HEK293T (cell line): ENCODE measurements around the gene RETN.

Experiments
- CTCF ChIA-PET: fragments of 350-600 bp; formaldehyde crosslinking; extraction: SDS; loops from one replicate; lab custom pipeline; 2021; ENCODE audit warnings: antibody characterized with exemption, inconsistent platforms; lab: Yijun Ruan, JAX
- POLR2A ChIA-PET: fragments of 350-600 bp; formaldehyde crosslinking; extraction: SDS; loops from one replicate; lab custom pipeline; 2020; ENCODE audit warnings: antibody characterized with exemption, inconsistent platforms; lab: Yijun Ruan, JAX
- DNase-seq: peaks from one replicate; pipeline ENCODE4 v3.0.0; 2012; ENCODE audit warnings: mixed read lengths; ENCODE audit errors: extremely low spot score
- ARNT ChIP-seq: fragments of 450-650 bp; IDR thresholded peaks from 2 replicates; pipeline ENCODE4 v1.6.1; 2017; ENCODE audit warnings: mild to moderate bottlenecking
- BHLHE40 ChIP-seq: fragments of 450-650 bp; IDR thresholded peaks from 2 replicates; pipeline ENCODE4 v1.6.1; 2016; ENCODE audit warnings: mild to moderate bottlenecking, moderate library complexity, borderline replicate concordance
- CTBP1 ChIP-seq: fragments of 450-650 bp; IDR thresholded peaks from 2 replicates; pipeline ENCODE4 v1.6.1; 2016; ENCODE audit warnings: borderline replicate concordance
- ELF4 ChIP-seq: fragments of 450-650 bp; IDR thresholded peaks from 2 replicates; pipeline ENCODE4 v1.6.1; 2017; ENCODE audit warnings: antibody characterized with exemption
- FOXA1 ChIP-seq: fragments of 450-650 bp; IDR thresholded peaks from 2 replicates; pipeline ENCODE4 v1.6.1; 2016; ENCODE audit warnings: mild to moderate bottlenecking
- FOXK2 ChIP-seq: fragments of 450-650 bp; IDR thresholded peaks from 2 replicates; pipeline ENCODE4 v1.6.1; 2016; ENCODE audit warnings: mild to moderate bottlenecking
- FOXM1 ChIP-seq: fragments of 450-650 bp; IDR thresholded peaks from 2 replicates; pipeline ENCODE4 v1.6.1; 2017; ENCODE audit warnings: mild to moderate bottlenecking, borderline replicate concordance
- HDGF ChIP-seq: fragments of 450-650 bp; IDR thresholded peaks from 2 replicates; pipeline ENCODE4 v1.6.1; 2017; ENCODE audit warnings: antibody characterized with exemption, borderline replicate concordance
- L3MBTL2 ChIP-seq: fragments of 450-650 bp; conservative IDR thresholded peaks from 2 replicates; pipeline ENCODE4 v1.6.1; 2016; ENCODE audit warnings: mild to moderate bottlenecking
- LEF1 ChIP-seq: fragments of 450-650 bp; IDR thresholded peaks from 2 replicates; pipeline ENCODE4 v1.6.1; 2017; ENCODE audit warnings: mild to moderate bottlenecking, borderline replicate concordance
- NFRKB ChIP-seq: fragments of 450-650 bp; IDR thresholded peaks from 2 replicates; pipeline ENCODE4 v1.6.1; 2016; ENCODE audit warnings: mild to moderate bottlenecking, moderate library complexity
- PKNOX1 ChIP-seq: fragments of 450-650 bp; IDR thresholded peaks from 2 replicates; pipeline ENCODE4 v1.6.1; 2016
- SP1 ChIP-seq: fragments of 450-650 bp; IDR thresholded peaks from 2 replicates; pipeline ENCODE4 v1.6.1; 2017
- SUZ12 ChIP-seq: fragments of 450-650 bp; IDR thresholded peaks from 2 replicates; pipeline ENCODE4 v1.6.1; 2016; ENCODE audit warnings: mild to moderate bottlenecking
- TARDBP ChIP-seq: fragments of 450-650 bp; IDR thresholded peaks from 2 replicates; pipeline ENCODE4 v1.6.1; 2016
- ZNF384 ChIP-seq: fragments of 450-650 bp; IDR thresholded peaks from 2 replicates; pipeline ENCODE4 v1.6.1; 2016

RETN gene

GRCh38 chr19:7661744-7662538 lies 6.9 kb upstream of the RETN start:
- ChIA-PET POLR2A (interaction anchor here (2.2 kb wide), 1 partner anchor 19 kb away, joined by 7 read pairs; the partner anchor contains the start of gene TRAPPC5), CTCF (interaction anchor here (1.0 kb wide), 1 partner anchor 10 kb away, joined by 4 read pairs; no protein-coding TSS in a partner anchor)
- no peak for DNase-seq
- TF ChIP-seq ELF4 (no peak), ARNT (no peak), FOXA1 (no peak)

GRCh38 chr19:7662657-7663056 lies 6.2 kb upstream of the RETN start:
- TF ChIP-seq L3MBTL2, result no peak
- no peak for TF ChIP-seq FOXM1
- no peak for TF ChIP-seq CTBP1
- TF ChIP-seq PKNOX1, result no peak
- no peak for TF ChIP-seq ZNF384
- TF ChIP-seq LEF1, result no peak
- no peak for TF ChIP-seq SP1
- TF ChIP-seq FOXK2, result no peak
- TF ChIP-seq SUZ12, result no peak
- TF ChIP-seq FOXA1, result no peak
- no peak for TF ChIP-seq HDGF
- no peak for TF ChIP-seq TARDBP
- TF ChIP-seq BHLHE40, result no peak
- no peak for TF ChIP-seq ELF4
- TF ChIP-seq NFRKB, result no peak
- no peak for TF ChIP-seq ARNT
- ChIA-PET POLR2A (interaction anchor here (2.2 kb wide), 1 partner anchor 18 kb away, joined by 7 read pairs; the partner anchor contains the start of gene TRAPPC5), CTCF (no interaction called here)
- DNase-seq, result no peak

- POLR2A ChIA-PET, result no interaction called here
- no peak for DNase-seq
- CTCF ChIA-PET, result no interaction called here
- TF ChIP-seq FOXK2, result no peak
Observed at GRCh38 chr19:7663706-7664105, 5.1 kb upstream of the RETN start.

GRCh38 chr19:7665076-7665475 lies 3.8 kb upstream of the RETN start:
- CTCF ChIA-PET, result no interaction called here
- no peak for TF ChIP-seq FOXA1
- TF ChIP-seq SP1, result no peak
- no peak for TF ChIP-seq ARNT
- no peak for TF ChIP-seq SUZ12
- TF ChIP-seq NFRKB, result no peak
- TF ChIP-seq TARDBP, result no peak
- TF ChIP-seq FOXK2, result no peak
- no peak for TF ChIP-seq ZNF384
- TF ChIP-seq CTBP1, result no peak
- POLR2A ChIA-PET, result interaction anchor here (1.2 kb wide), 1 partner anchor 16 kb away, joined by 3 read pairs; the partner anchor contains the start of gene TRAPPC5
- no peak for DNase-seq

GRCh38 chr19:7669641-7670040 lies 792 bp downstream of the RETN start:
- ChIA-PET POLR2A (interaction anchor here (1.0 to 1.2 kb wide), 2 partner anchors 9 to 11 kb away, joined by 3 to 4 read pairs; partner anchors contain the start of gene TRAPPC5), CTCF (interaction anchor here (0.6 to 1.6 kb wide), 2 partner anchors 11 to 156 kb away, joined by 4 to 9 read pairs; partner anchors contain the start of gene TRAPPC5)
- TF ChIP-seq SP1 (no peak), CTBP1 (no peak), PKNOX1 (no peak), BHLHE40 (no peak), TARDBP (no peak), FOXK2 (no peak), HDGF (no peak), NFRKB (no peak), ZNF384 (no peak), FOXA1 (no peak), L3MBTL2 (no peak), ELF4 (no peak), FOXM1 (no peak), LEF1 (no peak), ARNT (no peak), SUZ12 (no peak)
- DNase-seq, result no peak

- TF ChIP-seq FOXM1, result no peak
- peak; percentile 34; the same call in 1 of the 2 replicates for TF ChIP-seq L3MBTL2
- DNase-seq, result no peak
- CTCF ChIA-PET, result interaction anchor here (0.6 to 1.6 kb wide), 2 partner anchors 11 to 156 kb away, joined by 4 to 9 read pairs; partner anchors contain the start of gene TRAPPC5
- POLR2A ChIA-PET, result interaction anchor here (1.2 to 2.4 kb wide), 2 partner anchors 10 to 11 kb away, joined by 4 to 7 read pairs; partner anchors contain the start of gene TRAPPC5
Observed at GRCh38 chr19:7670150-7670783, 1.4 kb downstream of the RETN start.

GRCh38 chr19:7670790-7671189 lies 1.9 kb downstream of the RETN start:
- no peak for DNase-seq
- TF ChIP-seq LEF1, result no peak
- no peak for TF ChIP-seq SP1
- TF ChIP-seq SUZ12, result no peak
- no peak for TF ChIP-seq FOXA1
- TF ChIP-seq ARNT, result no peak
- TF ChIP-seq HDGF, result no peak
- TF ChIP-seq FOXM1, result no peak
- no peak for TF ChIP-seq NFRKB
- TF ChIP-seq BHLHE40, result no peak
- no peak for TF ChIP-seq TARDBP
- no peak for TF ChIP-seq CTBP1
- TF ChIP-seq FOXK2, result no peak
- POLR2A ChIA-PET, result interaction anchor here (2.4 kb wide), 1 partner anchor 10 kb away, joined by 7 read pairs; the partner anchor contains the start of gene TRAPPC5
- CTCF ChIA-PET, result no interaction called here
